ENCODE data around the gene NTRK3.

GRCh38 chr15:88257311-88258092 lies 963 bp upstream of the NTRK3 start:
- TF ChIP-seq PATZ1 (CRISPR knock-in tag; IDR thresholded peaks at IDR 0.05; ENCODE audit: borderline replicate concordance) (no peak), ISL1 (CRISPR knock-in tag; IDR thresholded peaks at IDR 0.05) (no peak), ZFP3 (CRISPR knock-in tag; IDR thresholded peaks at IDR 0.05) (no peak)

Data from SK-N-SH treated with all-trans-retinoic acid at 6 μM for 48 hours (cell line).